Cardiac fibroblast (primary cell): ENCODE measurements around the gene GRM1.

Experiments used
- DNase-seq, 2 donors: peaks; one replicate each; pipeline versions ENCODE4 v3.0.0 to v3.0.0-alpha.2; 2010; ENCODE audit warnings: low read depth in 2 of 2
- H3K4me3 ChIP-seq, 2 donors: replicated peaks in 1 of 2; 1 replicate in 1 of 2; 2 replicates in 1 of 2; pipeline ENCODE4 v1.5.1; 2011; ENCODE audit warnings: low read depth in 2 of 2, low read length in 2 of 2, mild to moderate bottlenecking in 2 of 2, moderate library complexity in 1 of 2
- TF ChIP-seq, protein P1 (sequence below): IDR thresholded peaks from one replicate; pipeline ENCODE4 v1.5.1; 2011; ENCODE audit warnings: low read depth, mild to moderate bottlenecking, low read length, inconsistent platforms

Gene GRM1

DNA sequence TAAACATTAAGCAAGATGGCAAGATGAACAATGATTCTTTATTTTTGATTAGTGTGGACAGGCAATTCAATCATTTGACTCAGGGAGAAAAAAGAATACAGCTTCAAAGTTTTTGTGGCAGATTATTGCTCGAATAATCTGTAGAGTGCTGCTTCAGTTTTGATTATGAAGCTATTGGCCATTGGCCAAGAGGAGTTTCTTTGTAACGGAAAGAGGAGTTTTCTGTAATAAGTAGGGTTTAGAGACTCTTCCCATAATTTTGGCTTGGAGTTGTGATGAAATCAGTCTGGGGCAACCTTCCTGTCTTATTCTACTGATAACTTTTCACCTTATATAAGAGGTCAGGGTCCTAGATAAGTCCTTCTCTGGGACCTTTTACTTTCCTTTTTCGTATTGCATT, 258.1 kb downstream of the GRM1 start:
- TF ChIP-seq, protein P1, sequence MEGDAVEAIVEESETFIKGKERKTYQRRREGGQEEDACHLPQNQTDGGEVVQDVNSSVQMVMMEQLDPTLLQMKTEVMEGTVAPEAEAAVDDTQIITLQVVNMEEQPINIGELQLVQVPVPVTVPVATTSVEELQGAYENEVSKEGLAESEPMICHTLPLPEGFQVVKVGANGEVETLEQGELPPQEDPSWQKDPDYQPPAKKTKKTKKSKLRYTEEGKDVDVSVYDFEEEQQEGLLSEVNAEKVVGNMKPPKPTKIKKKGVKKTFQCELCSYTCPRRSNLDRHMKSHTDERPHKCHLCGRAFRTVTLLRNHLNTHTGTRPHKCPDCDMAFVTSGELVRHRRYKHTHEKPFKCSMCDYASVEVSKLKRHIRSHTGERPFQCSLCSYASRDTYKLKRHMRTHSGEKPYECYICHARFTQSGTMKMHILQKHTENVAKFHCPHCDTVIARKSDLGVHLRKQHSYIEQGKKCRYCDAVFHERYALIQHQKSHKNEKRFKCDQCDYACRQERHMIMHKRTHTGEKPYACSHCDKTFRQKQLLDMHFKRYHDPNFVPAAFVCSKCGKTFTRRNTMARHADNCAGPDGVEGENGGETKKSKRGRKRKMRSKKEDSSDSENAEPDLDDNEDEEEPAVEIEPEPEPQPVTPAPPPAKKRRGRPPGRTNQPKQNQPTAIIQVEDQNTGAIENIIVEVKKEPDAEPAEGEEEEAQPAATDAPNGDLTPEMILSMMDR = no peak
- peak; percentile 27 to 36 for DNase-seq
- no peak overlapping the region for H3K4me3 ChIP-seq

DNA sequence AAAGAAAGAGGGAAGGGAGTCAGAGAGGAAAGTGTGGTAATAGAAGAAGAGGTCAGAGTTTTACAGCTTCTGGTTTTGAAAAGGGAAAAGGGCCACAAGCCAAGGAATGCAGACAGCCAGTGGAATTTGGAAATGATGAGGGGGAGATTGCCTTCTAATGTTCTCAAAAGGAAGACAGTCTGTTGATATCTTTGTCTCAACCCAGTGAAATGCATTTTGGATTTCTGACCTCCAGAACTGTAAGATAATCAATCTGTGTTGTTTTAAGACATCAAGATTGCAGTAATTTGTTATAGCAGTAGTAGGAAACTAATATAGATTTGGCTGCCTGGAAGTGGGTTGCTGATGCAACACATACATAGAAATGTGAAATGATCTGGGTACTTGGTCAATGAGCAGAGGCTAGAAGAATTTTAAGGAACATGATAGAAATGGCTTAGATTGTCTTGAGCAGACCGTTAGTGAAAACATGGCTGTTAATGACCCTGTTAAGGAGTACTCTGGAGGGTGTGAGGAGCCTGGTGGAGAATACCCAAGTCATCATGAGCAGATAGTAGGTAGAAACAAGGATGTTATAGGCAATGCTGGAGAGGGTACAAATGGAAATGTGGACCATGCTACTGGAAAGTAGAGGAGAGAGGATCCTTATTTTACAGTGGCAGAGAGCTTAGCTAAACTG, 259.0 kb downstream of the GRM1 start:
- DNase-seq = peak; percentile 68 to 76
- TF ChIP-seq, protein P1 = no peak
- no peak overlapping the region for H3K4me3 ChIP-seq

DNA sequence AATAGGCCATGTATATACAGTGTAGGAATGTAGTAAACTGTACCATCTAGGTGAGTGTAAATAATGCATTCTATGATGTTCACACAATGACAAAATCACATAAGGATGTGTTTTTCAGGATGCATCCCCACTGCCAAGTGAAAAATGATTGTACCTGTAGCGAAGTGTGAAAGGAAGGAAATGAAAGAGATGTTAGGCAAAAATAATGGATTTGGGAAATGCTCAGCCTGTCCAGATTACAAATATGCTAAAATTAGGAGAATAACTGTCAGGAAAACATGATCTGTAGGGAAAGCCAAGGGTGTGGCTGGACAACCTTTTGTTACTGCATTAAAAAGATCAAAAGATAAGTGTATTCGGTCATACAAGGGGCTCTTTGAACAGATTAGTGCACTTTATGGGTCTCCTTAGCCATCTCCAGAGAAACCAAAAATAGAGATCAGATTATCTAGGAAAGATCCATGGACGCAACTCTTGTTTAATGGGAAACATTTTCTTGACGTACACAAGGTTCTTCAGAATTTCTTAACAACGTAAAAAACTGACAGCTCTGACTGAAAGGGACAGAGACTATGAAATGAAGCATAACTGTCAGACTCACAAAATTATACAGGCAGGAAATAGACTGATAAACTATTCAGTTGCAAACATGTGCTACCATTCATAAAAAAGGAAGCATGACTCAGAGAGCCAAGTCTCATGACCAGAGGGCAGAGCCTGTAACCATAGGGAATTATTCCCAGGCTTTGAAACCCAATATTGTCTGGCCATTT, 261.1 kb downstream of the GRM1 start:
- peak; percentile 87 to 93 for DNase-seq
- no peak overlapping the region for H3K4me3 ChIP-seq
- TF ChIP-seq, protein P1 = no peak

DNA sequence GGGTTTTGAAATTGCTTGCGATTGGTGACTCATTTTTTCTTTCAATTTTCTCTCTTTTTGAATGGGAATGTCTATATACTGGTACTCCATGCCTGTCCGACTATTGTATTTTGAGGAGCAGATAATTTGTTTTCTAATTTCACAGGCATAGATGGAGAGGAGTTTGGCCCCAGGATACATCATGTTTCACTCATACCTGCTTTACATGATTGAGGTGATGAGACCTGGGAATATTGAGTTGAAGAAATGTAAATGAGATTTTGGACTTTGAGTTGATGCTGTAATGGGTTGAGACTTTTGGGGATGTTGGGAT, 261.7 kb downstream of the GRM1 start:
- TF ChIP-seq, protein P1 = no peak
- no peak overlapping the region for H3K4me3 ChIP-seq
- no peak for DNase-seq

DNA sequence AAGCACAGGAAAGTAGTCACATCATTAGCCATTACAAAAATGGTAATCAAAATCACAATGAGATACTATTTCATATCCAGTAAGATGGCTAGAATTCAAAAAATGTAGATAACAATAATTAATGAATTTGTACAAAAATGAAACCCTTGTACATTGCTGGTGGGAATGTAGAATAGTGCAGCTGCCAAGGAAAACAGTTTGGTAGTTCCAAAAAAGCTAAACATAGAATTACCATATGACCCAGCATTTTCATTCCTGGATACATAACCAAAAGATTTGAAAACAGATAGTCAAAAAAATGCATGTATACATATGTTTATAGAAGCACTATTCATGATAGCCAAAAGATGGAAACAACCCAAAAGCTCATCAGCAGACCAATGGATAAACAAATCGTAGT, 263.6 kb downstream of the GRM1 start:
- H3K4me3 ChIP-seq = no peak overlapping the region
- TF ChIP-seq, protein P1 = no peak
- peak in 1 of 2 donors; percentile 8 for DNase-seq

DNA sequence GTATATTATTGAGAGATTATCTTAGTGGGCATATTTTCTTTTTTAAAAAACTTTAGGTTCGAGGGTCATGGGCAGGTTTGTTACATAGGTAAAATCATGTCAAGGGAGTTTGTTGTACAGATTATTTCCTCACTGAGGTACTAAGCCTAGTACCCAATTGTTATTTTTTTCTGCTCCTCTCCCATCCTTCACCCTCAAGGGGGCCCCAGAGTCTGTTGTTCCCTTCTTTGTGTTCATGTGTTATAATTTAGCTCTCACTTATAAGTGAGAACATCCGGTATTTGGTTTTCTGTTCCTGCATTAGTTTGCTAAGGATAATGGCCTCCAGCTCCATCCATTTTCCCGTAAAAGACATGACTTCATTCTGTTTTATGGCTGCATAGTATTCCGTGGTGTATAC, 266.8 kb downstream of the GRM1 start:
- H3K4me3 ChIP-seq = no peak overlapping the region
- DNase-seq = no peak
- TF ChIP-seq, protein P1 = no peak
